HCT116 (cell line): ENCODE measurements around the gene CTU2. TPM values are rescaled to one million over a fixed set of nuclear protein-coding genes. Genes with fewer than 3 reads are reported as not detected.

ENCODE experiments used
- ATAC-seq: fragments of 200-7000 bp; cut with Tn5 transposase; 2 replicates; pipeline ENCODE4 v1.9.1; 2020; ENCODE audit warnings: mild to moderate bottlenecking, moderate library complexity
- BruUV-seq: library from RNA; stranded (reverse); fragments of 400-500 nt; replicated peaks from 2 replicates; lab custom pipeline; 2021; lab: Mats Ljungman, UMichigan
- CTCF ChIA-PET: fragments of 300-600 bp; sonication (Branson Sonifier 250); formaldehyde crosslinking; loops from one replicate; lab custom pipeline; 2021; ENCODE audit warnings: antibody characterized with exemption; lab: Charles Lee
- POLR2A ChIA-PET: fragments of 300-600, 350-600 bp; sonication (Branson Sonifier 250); formaldehyde crosslinking; loops from one replicate; lab custom pipeline; 2021; ENCODE audit warnings: antibody characterized with exemption; lab: Charles Lee
- RAD21 ChIA-PET, 2 experiments: fragments of 300-600 bp; sonication (Branson Sonifier 250); formaldehyde crosslinking; loops; one replicate each; lab custom pipeline; 2023; ENCODE audit warnings: low total read pairs in 2 of 2; ENCODE audit not compliant: uncharacterized antibody in 2 of 2, unreplicated experiment in 2 of 2, low non-redundant PET in 1 of 2; lab: Charles Lee
- DNase-seq: peaks from one replicate; pipeline ENCODE4 v3.0.0-alpha.2; 2010; ENCODE audit warnings: low read depth, low spot score
- H2AFZ ChIP-seq: fragments of 200-600 bp; shearing (Covaris generic), sonication (generic); 2 replicates; pipeline ENCODE4 v1.6.1; 2017; ENCODE audit warnings: low read depth, mixed run types, mixed read lengths, antibody characterized with exemption, low read length; ENCODE audit not compliant: poor library complexity, severe bottlenecking
- H3K27ac ChIP-seq: 2 replicates; pipeline ENCODE4 v1.5.1; 2012; ENCODE audit warnings: low read depth, low read length
- H3K27me3 ChIP-seq: fragments of 200-600 bp; sonication (generic); 2 replicates; pipeline ENCODE4 v1.6.1; 2016; ENCODE audit warnings: mixed run types, low read length, mixed read lengths; ENCODE audit not compliant: insufficient read depth
- H3K36me3 ChIP-seq, 2 experiments: fragments of 200-500 bp in 1 of 2; fragments of 200-600 bp in 1 of 2; sonication (Bioruptor generic) in 1 of 2; sonication (generic) in 1 of 2; 2 replicates each; pipeline versions ENCODE4 v1.5.1 to v1.6.1; 2014 to 2016; ENCODE audit warnings: low read length in 2 of 2, inconsistent platforms in 1 of 2, mixed read lengths in 1 of 2, mixed run types in 1 of 2; ENCODE audit not compliant: insufficient read depth in 2 of 2, control insufficient read depth in 1 of 2
- H3K4me1 ChIP-seq, 2 experiments: fragments of 200-600 bp in 1 of 2; sonication (generic) in 1 of 2; 2 replicates each; pipeline versions ENCODE4 v1.5.1 to v1.6.1; 2012 to 2017; ENCODE audit warnings: low read length in 2 of 2, inconsistent platforms in 1 of 2, mild to moderate bottlenecking in 1 of 2, mixed read lengths in 1 of 2, mixed run types in 1 of 2, moderate library complexity in 1 of 2; ENCODE audit not compliant: insufficient read depth in 2 of 2, control insufficient read depth in 1 of 2
- H3K4me2 ChIP-seq: fragments of 200-600 bp; sonication (generic); 2 replicates; pipeline ENCODE4 v1.6.1; 2017; ENCODE audit warnings: mixed run types, low read length, mixed read lengths
- H3K4me3 ChIP-seq, 2 experiments: fragments of 200-600 bp in 1 of 2; sonication (generic) in 1 of 2; replicated peaks in 1 of 2; 2 replicates each; pipeline ENCODE4 v1.5.1; 2011 to 2016; ENCODE audit warnings: low read length in 2 of 2, control low read depth in 1 of 2, low read depth in 1 of 2, mild to moderate bottlenecking in 1 of 2, mixed read lengths in 1 of 2, mixed run types in 1 of 2
- H3K79me2 ChIP-seq: fragments of 200-600 bp; sonication (generic); 2 replicates; pipeline ENCODE4 v1.6.1; 2017; ENCODE audit warnings: mild to moderate bottlenecking, mixed run types, low read length, moderate library complexity, mixed read lengths; ENCODE audit not compliant: insufficient read depth
- H3K9ac ChIP-seq: fragments of 200-600 bp; sonication (generic); 2 replicates; pipeline ENCODE4 v1.6.1; 2016; ENCODE audit warnings: low read length, mixed read lengths
- H3K9me2 ChIP-seq: fragments of 200-600 bp; sonication (generic), shearing (Covaris generic); 2 replicates; pipeline ENCODE4 v1.6.1; 2017; ENCODE audit warnings: mixed run types, mild to moderate bottlenecking, moderate library complexity; ENCODE audit not compliant: insufficient read depth
- H3K9me3 ChIP-seq, 2 experiments: fragments of 200-500 bp in 1 of 2; fragments of 200-600 bp in 1 of 2; sonication (Bioruptor generic) in 1 of 2; sonication (generic) in 1 of 2; 2 replicates each; pipeline ENCODE4 v1.6.1; 2014 to 2017; ENCODE audit warnings: low read length in 2 of 2, mixed read lengths in 2 of 2, inconsistent platforms in 1 of 2, low read depth in 1 of 2, mild to moderate bottlenecking in 1 of 2, mixed run types in 1 of 2, moderate library complexity in 1 of 2; ENCODE audit not compliant: control insufficient read depth in 1 of 2, insufficient read depth in 1 of 2
- H4K20me1 ChIP-seq: fragments of 200-600 bp; sonication (generic), shearing (Covaris generic); 2 replicates; pipeline ENCODE4 v1.6.1; 2017; ENCODE audit warnings: mixed run types, mild to moderate bottlenecking, moderate library complexity; ENCODE audit not compliant: insufficient read depth
- ATF3 ChIP-seq: IDR thresholded peaks from 2 replicates; pipeline ENCODE4 v1.6.1; 2012
- CEBPB ChIP-seq: IDR thresholded peaks from 2 replicates; pipeline ENCODE4 v1.6.1; 2012; ENCODE audit warnings: low read depth
- EGR1 ChIP-seq: IDR thresholded peaks from 2 replicates; pipeline ENCODE4 v1.6.1; 2012; ENCODE audit warnings: low read depth
- ELF1 ChIP-seq: IDR thresholded peaks from 2 replicates; pipeline ENCODE4 v1.6.1; 2012; ENCODE audit warnings: low read depth, borderline replicate concordance
- EZH2phosphoT487 ChIP-seq: fragments of 200-600 bp; IDR thresholded peaks from 2 replicates; pipeline ENCODE4 v1.6.1; 2018; ENCODE audit warnings: antibody characterized with exemption, borderline replicate concordance
- FOSL1 ChIP-seq: IDR thresholded peaks from 2 replicates; pipeline ENCODE4 v1.6.1; 2012; ENCODE audit warnings: low read depth
- JUND ChIP-seq: IDR thresholded peaks from 2 replicates; pipeline ENCODE4 v1.6.1; 2012
- POLR2A ChIP-seq: IDR thresholded peaks from 2 replicates; pipeline ENCODE4 v1.7.0; 2011; ENCODE audit warnings: borderline replicate concordance; ENCODE audit not compliant: insufficient read depth, insufficient read length; ENCODE audit errors: extremely low read depth
- POLR2AphosphoS5 ChIP-seq: IDR thresholded peaks from 2 replicates; pipeline ENCODE4 v1.6.1; 2011; ENCODE audit warnings: mild to moderate bottlenecking, low read depth, low read length, moderate library complexity
- SP1 ChIP-seq: IDR thresholded peaks from 2 replicates; pipeline ENCODE4 v1.6.1; 2012; ENCODE audit warnings: low read depth
- SRF ChIP-seq: IDR thresholded peaks from 2 replicates; pipeline ENCODE4 v1.6.1; 2012; ENCODE audit warnings: low read depth
- TCF7L2 ChIP-seq: IDR thresholded peaks from 2 replicates; pipeline ENCODE4 v1.7.0; 2011; ENCODE audit warnings: borderline replicate concordance, inconsistent platforms; ENCODE audit not compliant: insufficient read depth, insufficient read length; ENCODE audit errors: extremely low read depth
- intact Hi-C: fragments of 100-400 bp; cut with micrococcal nuclease; formaldehyde crosslinking; loops from 2 replicates; pipeline ENCODE4 v1.10.0; 2022
- total RNA-seq: library from RNA; stranded (reverse); gene quantifications from one replicate; pipeline ENCODE4 v1.2.1, GENCODE V29; 2021; ENCODE audit not compliant: unreplicated experiment
- TF ChIP-seq, protein P1 (sequence below): IDR thresholded peaks from 2 replicates; pipeline ENCODE4 v1.6.1; 2011; ENCODE audit warnings: mild to moderate bottlenecking, low read length, moderate library complexity; ENCODE audit not compliant: insufficient replicate concordance; ENCODE audit errors: extremely low read depth

CTU2 gene
- total RNA-seq, 1 experiment from 2014 or later = 71.3 TPM

GRCh38 chr16:88657371-88657770 lies 48.9 kb upstream of the CTU2 start:
- Histone ChIP-seq H3K27me3 (no peaks in the 10 kb centered on the region), H3K9ac (no peak overlapping the region), H3K79me2 (peaks cover 25% of the 10 kb centered on the region), H2AFZ (no peak overlapping the region), H3K4me1 (peaks cover under 1 to 7% of the 10 kb centered on the region in 2 experiments; a peak in 3 of 4 replicates), H3K4me3 (no peak overlapping the region), H3K9me2 (no peaks in the 10 kb centered on the region), H3K27ac (no peak overlapping the region), H4K20me1 (no peaks in the 10 kb centered on the region), H3K36me3 (peaks cover 4 to 6% of the 10 kb centered on the region in 2 experiments; a peak in 2 of 4 replicates), H3K4me2 (no peak overlapping the region), H3K9me3 (no peaks in the 10 kb centered on the region)
- ATAC-seq = no peak
- DNase-seq = no peak
- TF ChIP-seq TCF7L2 (no peak), JUND (no peak), ATF3 (no peak), EZH2phosphoT487 (no peak), CEBPB (no peak), EGR1 (no peak), SP1 (no peak), ELF1 (no peak), FOSL1 (no peak)
- CTCF ChIA-PET = no interaction called here
- BruUV-seq = no TSS peak
- RAD21 ChIA-PET = no interaction called here
- POLR2A ChIA-PET = no interaction called here
- intact Hi-C loops = no loop called here

GRCh38 chr16:88658714-88659113 lies 47.6 kb upstream of the CTU2 start:
- Histone ChIP-seq H3K27me3 (no peaks in the 10 kb centered on the region), H3K27ac (no peak overlapping the region), H3K9me3 (no peaks in the 10 kb centered on the region), H3K9me2 (no peaks in the 10 kb centered on the region), H3K4me1 (peaks cover 0 to 11% of the 10 kb centered on the region in 2 experiments; a peak in 3 of 4 replicates), H3K4me2 (no peak overlapping the region), H2AFZ (no peak overlapping the region), H3K4me3 (no peak overlapping the region), H4K20me1 (no peaks in the 10 kb centered on the region), H3K36me3 (peaks cover 4 to 6% of the 10 kb centered on the region in 2 experiments; a peak in 2 of 4 replicates), H3K9ac (no peak overlapping the region), H3K79me2 (peaks cover 33% of the 10 kb centered on the region)
- intact Hi-C loops = no loop called here
- CTCF ChIA-PET = interaction anchor here (0.5 kb wide), 1 partner anchor 16 kb away, joined by 3 read pairs; no protein-coding TSS in a partner anchor
- TF ChIP-seq SP1 = no peak
- no peak for TF ChIP-seq POLR2A
- TF ChIP-seq SRF = no peak
- no peak for TF ChIP-seq JUND
- TF ChIP-seq, protein P1, sequence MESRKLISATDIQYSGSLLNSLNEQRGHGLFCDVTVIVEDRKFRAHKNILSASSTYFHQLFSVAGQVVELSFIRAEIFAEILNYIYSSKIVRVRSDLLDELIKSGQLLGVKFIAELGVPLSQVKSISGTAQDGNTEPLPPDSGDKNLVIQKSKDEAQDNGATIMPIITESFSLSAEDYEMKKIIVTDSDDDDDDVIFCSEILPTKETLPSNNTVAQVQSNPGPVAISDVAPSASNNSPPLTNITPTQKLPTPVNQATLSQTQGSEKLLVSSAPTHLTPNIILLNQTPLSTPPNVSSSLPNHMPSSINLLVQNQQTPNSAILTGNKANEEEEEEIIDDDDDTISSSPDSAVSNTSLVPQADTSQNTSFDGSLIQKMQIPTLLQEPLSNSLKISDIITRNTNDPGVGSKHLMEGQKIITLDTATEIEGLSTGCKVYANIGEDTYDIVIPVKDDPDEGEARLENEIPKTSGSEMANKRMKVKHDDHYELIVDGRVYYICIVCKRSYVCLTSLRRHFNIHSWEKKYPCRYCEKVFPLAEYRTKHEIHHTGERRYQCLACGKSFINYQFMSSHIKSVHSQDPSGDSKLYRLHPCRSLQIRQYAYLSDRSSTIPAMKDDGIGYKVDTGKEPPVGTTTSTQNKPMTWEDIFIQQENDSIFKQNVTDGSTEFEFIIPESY = no peak
- no peak for TF ChIP-seq POLR2AphosphoS5
- BruUV-seq = no TSS peak
- POLR2A ChIA-PET = no interaction called here
- RAD21 ChIA-PET = no interaction called here
- ATAC-seq (no peak), DNase-seq (no peak)
